Epithelial cell of proximal tubule (primary cell): ENCODE measurements around the gene MTCL1. TPM values are rescaled to one million over a fixed set of nuclear protein-coding genes. Genes with fewer than 3 reads are reported as not detected.

Experiments used
- DNase-seq: peaks from one replicate; pipeline ENCODE4 v3.0.0-alpha.2; 2011; ENCODE audit warnings: low read depth
- H3K4me3 ChIP-seq: 2 replicates; pipeline ENCODE4 v1.5.1; 2011; ENCODE audit warnings: low read depth, mild to moderate bottlenecking, low read length
- CTCF ChIP-seq: conservative IDR thresholded peaks from 2 replicates; pipeline ENCODE4 v1.5.1; 2012; ENCODE audit warnings: low read depth, mild to moderate bottlenecking, low read length
- total RNA-seq: library from RNA; depleted of rRNA; stranded (reverse); fragments of >200 nt; gene quantifications from 2 replicates; pipeline ENCODE4 v1.2.3, GENCODE V29; 2015

MTCL1 gene
- total RNA-seq, 1 donor from 2014 or later: 60.1 TPM

GRCh38 chr18:8673256-8674209 lies 31.8 kb upstream of the MTCL1 start:
- H3K4me3 ChIP-seq: no peak overlapping the region
- DNase-seq: no peak
- no peak for TF ChIP-seq CTCF

GRCh38 chr18:8675057-8675456 lies 30.3 kb upstream of the MTCL1 start:
- DNase-seq: no peak
- no peak overlapping the region for H3K4me3 ChIP-seq
- no peak for TF ChIP-seq CTCF

- no peak for DNase-seq
- no peak overlapping the region for H3K4me3 ChIP-seq
- TF ChIP-seq CTCF: no peak
These were observed 24.2 kb upstream of the MTCL1 start for GRCh38 chr18:8681196-8681595.

- no peak for TF ChIP-seq CTCF
- no peak for DNase-seq
These were observed 20.8 kb upstream of the MTCL1 start for GRCh38 chr18:8684577-8684976.

GRCh38 chr18:8685141-8685913 lies 20.0 kb upstream of the MTCL1 start:
- TF ChIP-seq CTCF: no peak
- no peak overlapping the region for H3K4me3 ChIP-seq
- no peak for DNase-seq

More at GRCh38 chr18:8684577-8684976, 20.8 kb upstream of the MTCL1 start:
- H3K4me3 ChIP-seq: no peak overlapping the region

GRCh38 chr18:8685914-8686216 lies 19.5 kb upstream of the MTCL1 start:
- no peak for TF ChIP-seq CTCF
- DNase-seq: no peak
- H3K4me3 ChIP-seq: no peak overlapping the region

- no peak for DNase-seq
- no peak overlapping the region for H3K4me3 ChIP-seq
- no peak for TF ChIP-seq CTCF
These were observed 18.7 kb upstream of the MTCL1 start for GRCh38 chr18:8686611-8687010.
